ENCODE results near the gene SAP30.

SAP30 gene

GRCh38 chr4:173346074-173346473 is 24.7 kb upstream of the SAP30 start:
- H3K4me2 ChIP-seq (ENCODE audit: low read length) = no peak overlapping the region
- no peaks in the 10 kb centered on the region for H4K20me1 ChIP-seq (ENCODE audit: insufficient read depth, low read length)
- no peaks in the 10 kb centered on the region for H3K9me2 ChIP-seq (ENCODE audit: low read depth, low read length)
- no peaks in the 10 kb centered on the region for H3K9me3 ChIP-seq (ENCODE audit: low read length)
- peaks cover 2% of the 10 kb centered on the region for H3K4me1 ChIP-seq (ENCODE audit: insufficient read depth, low read length, severe bottlenecking)
- H3K36me3 ChIP-seq (ENCODE audit: insufficient read depth, low read length) = no peaks in the 10 kb centered on the region
- H3K4me3 ChIP-seq (ENCODE audit: low read depth, low read length, poor library complexity, severe bottlenecking) = no peak overlapping the region
- H3K27me3 ChIP-seq (ENCODE audit: insufficient read depth, low read length) = no peaks in the 10 kb centered on the region
- TF ChIP-seq EZH2 (IDR thresholded peaks at IDR 0.05; ENCODE audit: borderline replicate concordance, low read length) (no peak), CTCF (IDR thresholded peaks at IDR 0.05; ENCODE audit: low read length) (no peak)
- H3K9ac ChIP-seq (ENCODE audit: low read length) = no peak overlapping the region
- H2AFZ ChIP-seq (ENCODE audit: low read length) = no peak overlapping the region
- H3F3A ChIP-seq (ENCODE audit: insufficient read depth, low read length) = no peaks in the 10 kb centered on the region
- H3K27ac ChIP-seq (ENCODE audit: low read depth, low read length, poor library complexity, severe bottlenecking) = no peak overlapping the region
- H3K79me2 ChIP-seq (ENCODE audit: insufficient read depth, low read length) = no peaks in the 10 kb centered on the region

GRCh38 chr4:173347467-173347866 is 23.3 kb upstream of the SAP30 start:
- H3K27ac ChIP-seq (ENCODE audit: low read depth, low read length, poor library complexity, severe bottlenecking) = no peak overlapping the region
- no peaks in the 10 kb centered on the region for H3K9me2 ChIP-seq (ENCODE audit: low read depth, low read length)
- H3K27me3 ChIP-seq (ENCODE audit: insufficient read depth, low read length) = no peaks in the 10 kb centered on the region
- TF ChIP-seq EZH2 (IDR thresholded peaks at IDR 0.05; ENCODE audit: borderline replicate concordance, low read length) (no peak), CTCF (IDR thresholded peaks at IDR 0.05; ENCODE audit: low read length) (no peak)
- no peaks in the 10 kb centered on the region for H3F3A ChIP-seq (ENCODE audit: insufficient read depth, low read length)
- no peaks in the 10 kb centered on the region for H3K9me3 ChIP-seq (ENCODE audit: low read length)
- H3K9ac ChIP-seq (ENCODE audit: low read length) = no peak overlapping the region
- H3K36me3 ChIP-seq (ENCODE audit: insufficient read depth, low read length) = no peaks in the 10 kb centered on the region
- H3K4me1 ChIP-seq (ENCODE audit: insufficient read depth, low read length, severe bottlenecking) = no peaks in the 10 kb centered on the region
- no peak overlapping the region for H2AFZ ChIP-seq (ENCODE audit: low read length)
- no peak overlapping the region for H3K4me3 ChIP-seq (ENCODE audit: low read depth, low read length, poor library complexity, severe bottlenecking)
- H4K20me1 ChIP-seq (ENCODE audit: insufficient read depth, low read length) = no peaks in the 10 kb centered on the region
- no peak overlapping the region for H3K4me2 ChIP-seq (ENCODE audit: low read length)
- H3K79me2 ChIP-seq (ENCODE audit: insufficient read depth, low read length) = no peaks in the 10 kb centered on the region

GRCh38 chr4:173357939-173358338 is 12.8 kb upstream of the SAP30 start:
- H3K27ac ChIP-seq (ENCODE audit: low read depth, low read length, poor library complexity, severe bottlenecking) = no peak overlapping the region
- no peak overlapping the region for H3K4me3 ChIP-seq (ENCODE audit: low read depth, low read length, poor library complexity, severe bottlenecking)
- H2AFZ ChIP-seq (ENCODE audit: low read length) = no peak overlapping the region
- H3K79me2 ChIP-seq (ENCODE audit: insufficient read depth, low read length) = no peaks in the 10 kb centered on the region
- no peaks in the 10 kb centered on the region for H4K20me1 ChIP-seq (ENCODE audit: insufficient read depth, low read length)
- TF ChIP-seq CTCF (IDR thresholded peaks at IDR 0.05; ENCODE audit: low read length) (no peak), EZH2 (IDR thresholded peaks at IDR 0.05; ENCODE audit: borderline replicate concordance, low read length) (no peak)
- H3K9me3 ChIP-seq (ENCODE audit: low read length) = no peaks in the 10 kb centered on the region
- H3K9ac ChIP-seq (ENCODE audit: low read length) = no peak overlapping the region
- H3F3A ChIP-seq (ENCODE audit: insufficient read depth, low read length) = no peaks in the 10 kb centered on the region
- no peaks in the 10 kb centered on the region for H3K27me3 ChIP-seq (ENCODE audit: insufficient read depth, low read length)
- no peaks in the 10 kb centered on the region for H3K9me2 ChIP-seq (ENCODE audit: low read depth, low read length)
- H3K4me1 ChIP-seq (ENCODE audit: insufficient read depth, low read length, severe bottlenecking) = peaks cover 6% of the 10 kb centered on the region
- H3K4me2 ChIP-seq (ENCODE audit: low read length) = no peak overlapping the region
- no peaks in the 10 kb centered on the region for H3K36me3 ChIP-seq (ENCODE audit: insufficient read depth, low read length)

Measured in OCI-LY1 (cell line).